OCI-LY1 (cell line): ENCODE results near the gene CYBRD1.

Experiments used
- H2AFZ ChIP-seq: fragments of 200-600 bp; sonication (generic), shearing (Covaris generic); 2 replicates; pipeline ENCODE4 v1.6.0; 2014; ENCODE audit warnings: antibody characterized with exemption, mild to moderate bottlenecking, low read length
- H3F3A ChIP-seq: fragments of 200-600 bp; sonication (generic), shearing (Covaris generic); 2 replicates; pipeline ENCODE4 v1.6.0; 2014; ENCODE audit warnings: mild to moderate bottlenecking, antibody characterized with exemption, low read length, moderate library complexity; ENCODE audit not compliant: insufficient read depth
- H3K27ac ChIP-seq: fragments of 200-600 bp; sonication (generic); 2 replicates; pipeline ENCODE4 v1.5.1; 2014; ENCODE audit warnings: low read length, mixed run types, mild to moderate bottlenecking, low read depth; ENCODE audit not compliant: poor library complexity, severe bottlenecking
- H3K27me3 ChIP-seq: fragments of 200-600 bp; sonication (generic); 2 replicates; pipeline ENCODE4 v1.6.0; 2014; ENCODE audit warnings: antibody characterized with exemption, mild to moderate bottlenecking, low read length, moderate library complexity; ENCODE audit not compliant: insufficient read depth
- H3K36me3 ChIP-seq: fragments of 200-600 bp; sonication (generic); 2 replicates; pipeline ENCODE4 v1.6.1; 2014; ENCODE audit warnings: mild to moderate bottlenecking, antibody characterized with exemption, low read length, moderate library complexity, mixed read lengths; ENCODE audit not compliant: insufficient read depth
- H3K4me1 ChIP-seq: fragments of 200-600 bp; sonication (generic); 2 replicates; pipeline ENCODE4 v1.5.1; 2014; ENCODE audit warnings: mild to moderate bottlenecking, low read length, moderate library complexity; ENCODE audit not compliant: insufficient read depth, severe bottlenecking
- H3K4me2 ChIP-seq: fragments of 200-600 bp; sonication (generic), shearing (Covaris generic); 2 replicates; pipeline ENCODE4 v1.6.1; 2014; ENCODE audit warnings: low read length
- H3K4me3 ChIP-seq: fragments of 200-600 bp; sonication (generic); 2 replicates; pipeline ENCODE4 v1.5.1; 2014; ENCODE audit warnings: low read length, low read depth, mild to moderate bottlenecking, mixed read lengths; ENCODE audit not compliant: poor library complexity, severe bottlenecking
- H3K79me2 ChIP-seq: fragments of 200-600 bp; shearing (Covaris generic); 2 replicates; pipeline ENCODE4 v1.6.1; 2016; ENCODE audit warnings: mixed run types, low read length, mixed read lengths; ENCODE audit not compliant: insufficient read depth
- H3K9ac ChIP-seq: fragments of 200-600 bp; sonication (generic), shearing (Covaris generic); 2 replicates; pipeline ENCODE4 v1.6.1; 2014; ENCODE audit warnings: mild to moderate bottlenecking, low read length, mixed read lengths
- H3K9me2 ChIP-seq: fragments of 200-600 bp; sonication (generic), shearing (Covaris generic); 2 replicates; pipeline ENCODE4 v1.6.1; 2014; ENCODE audit warnings: low read depth, mild to moderate bottlenecking, low read length, mixed read lengths
- H3K9me3 ChIP-seq: fragments of 200-600 bp; shearing (Covaris generic); 2 replicates; pipeline ENCODE4 v1.6.1; 2014; ENCODE audit warnings: low read length, mixed read lengths
- H4K20me1 ChIP-seq: fragments of 200-600 bp; sonication (generic), shearing (Covaris generic); 2 replicates; pipeline ENCODE4 v1.6.0; 2016; ENCODE audit warnings: mild to moderate bottlenecking, low read length; ENCODE audit not compliant: insufficient read depth
- EZH2 ChIP-seq: fragments of 200-600 bp; sonication (generic), shearing (Covaris generic); IDR thresholded peaks from 2 replicates; pipeline ENCODE4 v1.8.0; 2017; ENCODE audit warnings: borderline replicate concordance, mixed run types, mild to moderate bottlenecking, antibody characterized with exemption, low read length, moderate library complexity, mixed read lengths
- TF ChIP-seq, protein P1 (sequence below): fragments of 200-600 bp; sonication (generic), shearing (Covaris generic); IDR thresholded peaks from 2 replicates; pipeline ENCODE4 v1.5.1; 2017; ENCODE audit warnings: mild to moderate bottlenecking, antibody characterized with exemption, low read length, moderate library complexity, mixed read lengths

The CYBRD1 gene, protein sequence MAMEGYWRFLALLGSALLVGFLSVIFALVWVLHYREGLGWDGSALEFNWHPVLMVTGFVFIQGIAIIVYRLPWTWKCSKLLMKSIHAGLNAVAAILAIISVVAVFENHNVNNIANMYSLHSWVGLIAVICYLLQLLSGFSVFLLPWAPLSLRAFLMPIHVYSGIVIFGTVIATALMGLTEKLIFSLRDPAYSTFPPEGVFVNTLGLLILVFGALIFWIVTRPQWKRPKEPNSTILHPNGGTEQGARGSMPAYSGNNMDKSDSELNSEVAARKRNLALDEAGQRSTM

GRCh38 chr2:171522052-171522787, at the start of gene CYBRD1:
Gene CYBRD1, plus strand, starts transcription at chr2:171522474. Its CDS starts 72 bp downstream, at chr2:171522546.
- Histone ChIP-seq H3K4me2 (peak within 1 kb of the TSS; percentile 50), H3K9ac (no peak within 1 kb of the TSS), H3K27ac (no peak within 1 kb of the TSS), H3K36me3 (no peaks in the 10 kb centered on the region), H4K20me1 (no peaks in the 10 kb centered on the region), H3K79me2 (no peaks in the 10 kb centered on the region), H2AFZ (no peak within 1 kb of the TSS), H3F3A (no peaks in the 10 kb centered on the region), H3K27me3 (peaks cover 6% of the 10 kb centered on the region; the same call in 1 of the 2 replicates), H3K4me1 (no peaks in the 10 kb centered on the region), H3K4me3 (peak within 1 kb of the TSS; percentile 34), H3K9me2 (no peaks in the 10 kb centered on the region), H3K9me3 (no peaks in the 10 kb centered on the region)
- TF ChIP-seq EZH2 = no peak
- TF ChIP-seq, protein P1, sequence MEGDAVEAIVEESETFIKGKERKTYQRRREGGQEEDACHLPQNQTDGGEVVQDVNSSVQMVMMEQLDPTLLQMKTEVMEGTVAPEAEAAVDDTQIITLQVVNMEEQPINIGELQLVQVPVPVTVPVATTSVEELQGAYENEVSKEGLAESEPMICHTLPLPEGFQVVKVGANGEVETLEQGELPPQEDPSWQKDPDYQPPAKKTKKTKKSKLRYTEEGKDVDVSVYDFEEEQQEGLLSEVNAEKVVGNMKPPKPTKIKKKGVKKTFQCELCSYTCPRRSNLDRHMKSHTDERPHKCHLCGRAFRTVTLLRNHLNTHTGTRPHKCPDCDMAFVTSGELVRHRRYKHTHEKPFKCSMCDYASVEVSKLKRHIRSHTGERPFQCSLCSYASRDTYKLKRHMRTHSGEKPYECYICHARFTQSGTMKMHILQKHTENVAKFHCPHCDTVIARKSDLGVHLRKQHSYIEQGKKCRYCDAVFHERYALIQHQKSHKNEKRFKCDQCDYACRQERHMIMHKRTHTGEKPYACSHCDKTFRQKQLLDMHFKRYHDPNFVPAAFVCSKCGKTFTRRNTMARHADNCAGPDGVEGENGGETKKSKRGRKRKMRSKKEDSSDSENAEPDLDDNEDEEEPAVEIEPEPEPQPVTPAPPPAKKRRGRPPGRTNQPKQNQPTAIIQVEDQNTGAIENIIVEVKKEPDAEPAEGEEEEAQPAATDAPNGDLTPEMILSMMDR = no peak

GRCh38 chr2:171475979-171476378, 46.3 kb upstream of the CYBRD1 start:
- Histone ChIP-seq H3K4me2 (no peak overlapping the region), H3K79me2 (no peaks in the 10 kb centered on the region), H3K9ac (no peak overlapping the region), H3K4me3 (no peak overlapping the region), H3K9me2 (no peaks in the 10 kb centered on the region), H2AFZ (no peak overlapping the region), H3K27me3 (no peaks in the 10 kb centered on the region), H3K9me3 (no peaks in the 10 kb centered on the region), H3F3A (no peaks in the 10 kb centered on the region), H3K27ac (no peak overlapping the region), H3K4me1 (no peaks in the 10 kb centered on the region), H4K20me1 (no peaks in the 10 kb centered on the region), H3K36me3 (peaks cover 50% of the 10 kb centered on the region)
- TF ChIP-seq EZH2 = no peak
- TF ChIP-seq, protein P1 = no peak

DNA sequence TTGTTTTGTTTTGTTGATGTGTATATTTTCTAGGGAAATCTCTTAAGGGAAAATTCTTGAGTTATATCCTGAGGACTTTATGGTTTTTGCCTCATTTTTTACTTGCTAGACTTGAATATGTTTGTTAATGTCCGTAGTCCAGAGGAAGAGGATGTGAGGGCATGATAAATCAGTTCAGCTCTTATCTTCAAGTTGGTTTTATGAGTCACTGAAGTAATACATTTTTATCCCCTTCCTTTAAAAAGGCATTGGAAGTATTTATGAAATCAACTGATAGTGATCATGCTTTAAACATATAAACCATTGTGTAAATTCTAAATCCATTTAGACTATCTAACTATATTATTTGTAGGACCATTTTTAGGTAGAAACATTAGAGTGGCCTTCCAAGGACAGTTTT, 43.9 kb upstream of the CYBRD1 start:
- Histone ChIP-seq H3K4me1 (no peaks in the 10 kb centered on the region), H3K79me2 (no peaks in the 10 kb centered on the region), H3K9me2 (no peaks in the 10 kb centered on the region), H3K9me3 (no peaks in the 10 kb centered on the region), H4K20me1 (no peaks in the 10 kb centered on the region), H2AFZ (no peak overlapping the region), H3K4me2 (no peak overlapping the region), H3K27me3 (no peaks in the 10 kb centered on the region), H3K9ac (no peak overlapping the region), H3K4me3 (no peak overlapping the region), H3F3A (no peaks in the 10 kb centered on the region), H3K36me3 (peaks cover 44% of the 10 kb centered on the region), H3K27ac (no peak overlapping the region)
- no peak for TF ChIP-seq EZH2
- TF ChIP-seq, protein P1 = no peak
